Liver (tissue), 9 donors: ENCODE results near the gene CERT1. TPM values are rescaled to one million over a fixed set of nuclear protein-coding genes. Genes with fewer than 3 reads are reported as not detected.

Experiments used
- DNase-seq: peaks from one replicate; pipeline ENCODE4 v3.0.0-alpha.2; 2017; ENCODE audit warnings: low spot score
- H3K27ac ChIP-seq, 2 donors: one replicate each; pipeline ENCODE4 v1.7.0; 2013; ENCODE audit warnings: inconsistent platforms in 2 of 2, low read length in 2 of 2, control low read depth in 1 of 2, low read depth in 1 of 2, mild to moderate bottlenecking in 1 of 2
- H3K27me3 ChIP-seq, 4 donors: one replicate each; pipeline versions ENCODE4 v1.6.1 to v1.7.0; 2013; ENCODE audit warnings: low read length in 3 of 4, inconsistent platforms in 1 of 4, mild to moderate bottlenecking in 1 of 4, moderate library complexity in 1 of 4; ENCODE audit not compliant: control insufficient read depth in 4 of 4, insufficient read depth in 4 of 4
- H3K36me3 ChIP-seq, 4 donors: one replicate each; pipeline versions ENCODE4 v1.6.1 to v1.7.0; 2013; ENCODE audit warnings: low read length in 3 of 4, mild to moderate bottlenecking in 3 of 4, low read depth in 1 of 4, moderate library complexity in 1 of 4; ENCODE audit not compliant: control insufficient read depth in 4 of 4, insufficient read depth in 3 of 4
- H3K4me1 ChIP-seq, 4 donors: one replicate each; pipeline versions ENCODE4 v1.6.1 to v1.7.0; 2013; ENCODE audit warnings: low read length in 3 of 4, mild to moderate bottlenecking in 3 of 4, moderate library complexity in 1 of 4; ENCODE audit not compliant: control insufficient read depth in 4 of 4, insufficient read depth in 4 of 4
- H3K4me3 ChIP-seq, 3 donors: one replicate each; pipeline versions ENCODE4 v1.6.1 to v1.7.0; 2013; ENCODE audit warnings: low read length in 3 of 3, control low read depth in 1 of 3, low read depth in 1 of 3, mild to moderate bottlenecking in 1 of 3
- H3K9ac ChIP-seq, 2 donors: one replicate each; pipeline ENCODE4 v1.7.0; 2013; ENCODE audit warnings: low read length in 2 of 2, mild to moderate bottlenecking in 2 of 2, moderate library complexity in 2 of 2, control low read depth in 1 of 2, low read depth in 1 of 2
- H3K9me3 ChIP-seq, 4 donors: one replicate each; pipeline versions ENCODE4 v1.6.1 to v1.7.0; 2013; ENCODE audit warnings: low read length in 3 of 4; ENCODE audit not compliant: control insufficient read depth in 4 of 4
- CTCF ChIP-seq: fragments of 150-350 bp; IDR thresholded peaks from 2 replicates; pipeline ENCODE4 v1.5.1; 2017; ENCODE audit warnings: improper control_type of control experiment, low read depth, low read length; ENCODE audit not compliant: missing input control
- EGR1 ChIP-seq, 2 donors: IDR thresholded peaks; 2 replicates each; pipeline ENCODE4 v1.6.1; 2016 to 2018; ENCODE audit warnings: antibody characterized with exemption in 2 of 2, low read depth in 2 of 2
- FOXA2 ChIP-seq: IDR thresholded peaks from 2 replicates; pipeline ENCODE4 v1.6.1; 2016; ENCODE audit warnings: antibody characterized with exemption
- JUND ChIP-seq, 2 donors: IDR thresholded peaks; 2 replicates each; pipeline ENCODE4 v1.6.1; 2016; ENCODE audit warnings: antibody characterized with exemption in 2 of 2
- MAX ChIP-seq: IDR thresholded peaks from 2 replicates; pipeline ENCODE4 v1.6.1; 2016; ENCODE audit warnings: antibody characterized with exemption
- NR2F2 ChIP-seq: IDR thresholded peaks from 2 replicates; pipeline ENCODE4 v1.6.1; 2016; ENCODE audit warnings: antibody characterized with exemption
- RAD21 ChIP-seq, 2 donors: IDR thresholded peaks; 2 replicates each; pipeline ENCODE4 v1.6.1; 2016; ENCODE audit warnings: antibody characterized with exemption in 2 of 2, mild to moderate bottlenecking in 2 of 2
- SP1 ChIP-seq: IDR thresholded peaks from 2 replicates; pipeline ENCODE4 v1.6.1; 2018; ENCODE audit warnings: antibody characterized with exemption, mild to moderate bottlenecking
- TAF1 ChIP-seq: conservative IDR thresholded peaks from 2 replicates; pipeline ENCODE4 v1.6.1; 2016; ENCODE audit warnings: antibody characterized with exemption, mild to moderate bottlenecking
- WGBS: extraction: QIAGEN DNeasy Blood & Tissue Kit; methylation state at CpG from one replicate; pipeline ENCODE4 v1.1.7; 2013; 5-methylcytosine and 5-hydroxymethylcytosine counted together
- polyA plus RNA-seq, 2 donors: library from polyadenylated mRNA; stranded (reverse) in 1 of 2; unstranded in 1 of 2; fragments of 200-250 nt in 1 of 2; fragments of >200 nt in 1 of 2; fragmentation: Nextera tagmentation in 1 of 2; extraction: Ambion mirVana in 1 of 2; gene quantifications; one replicate each; pipeline versions ENCODE4 v1.2.1 to v1.2.3, GENCODE V29; 2013 to 2015
- total RNA-seq, 2 donors: library from RNA; depleted of rRNA; stranded (reverse); fragments of >200 nt; gene quantifications; one replicate each; pipeline ENCODE4 v1.2.3, GENCODE V29; 2014
- TF ChIP-seq, protein P1 (sequence below): IDR thresholded peaks from 2 replicates; pipeline ENCODE4 v1.6.1; 2016; ENCODE audit warnings: antibody characterized with exemption, mild to moderate bottlenecking
- TF ChIP-seq, protein P2 (sequence below): IDR thresholded peaks from 2 replicates; pipeline ENCODE4 v1.6.1; 2016; ENCODE audit warnings: antibody characterized with exemption
- donor health status: healthy.
- donor health status: healthy.
- donor health status: healthy.
- donor health status: healthy.
- donor health status: healthy.

Gene CERT1
- total and polyA plus RNA-seq, 4 donors = 11.4 to 25.1 (median 16.8) TPM

- TF ChIP-seq CTCF = no peak
- TF ChIP-seq FOXA2 = no peak
- TF ChIP-seq, protein P1, sequence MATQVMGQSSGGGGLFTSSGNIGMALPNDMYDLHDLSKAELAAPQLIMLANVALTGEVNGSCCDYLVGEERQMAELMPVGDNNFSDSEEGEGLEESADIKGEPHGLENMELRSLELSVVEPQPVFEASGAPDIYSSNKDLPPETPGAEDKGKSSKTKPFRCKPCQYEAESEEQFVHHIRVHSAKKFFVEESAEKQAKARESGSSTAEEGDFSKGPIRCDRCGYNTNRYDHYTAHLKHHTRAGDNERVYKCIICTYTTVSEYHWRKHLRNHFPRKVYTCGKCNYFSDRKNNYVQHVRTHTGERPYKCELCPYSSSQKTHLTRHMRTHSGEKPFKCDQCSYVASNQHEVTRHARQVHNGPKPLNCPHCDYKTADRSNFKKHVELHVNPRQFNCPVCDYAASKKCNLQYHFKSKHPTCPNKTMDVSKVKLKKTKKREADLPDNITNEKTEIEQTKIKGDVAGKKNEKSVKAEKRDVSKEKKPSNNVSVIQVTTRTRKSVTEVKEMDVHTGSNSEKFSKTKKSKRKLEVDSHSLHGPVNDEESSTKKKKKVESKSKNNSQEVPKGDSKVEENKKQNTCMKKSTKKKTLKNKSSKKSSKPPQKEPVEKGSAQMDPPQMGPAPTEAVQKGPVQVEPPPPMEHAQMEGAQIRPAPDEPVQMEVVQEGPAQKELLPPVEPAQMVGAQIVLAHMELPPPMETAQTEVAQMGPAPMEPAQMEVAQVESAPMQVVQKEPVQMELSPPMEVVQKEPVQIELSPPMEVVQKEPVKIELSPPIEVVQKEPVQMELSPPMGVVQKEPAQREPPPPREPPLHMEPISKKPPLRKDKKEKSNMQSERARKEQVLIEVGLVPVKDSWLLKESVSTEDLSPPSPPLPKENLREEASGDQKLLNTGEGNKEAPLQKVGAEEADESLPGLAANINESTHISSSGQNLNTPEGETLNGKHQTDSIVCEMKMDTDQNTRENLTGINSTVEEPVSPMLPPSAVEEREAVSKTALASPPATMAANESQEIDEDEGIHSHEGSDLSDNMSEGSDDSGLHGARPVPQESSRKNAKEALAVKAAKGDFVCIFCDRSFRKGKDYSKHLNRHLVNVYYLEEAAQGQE = no peak
Measured at GRCh38 chr5:75433814-75434506, 77.5 kb downstream of the CERT1 start (continued).

- Histone ChIP-seq H3K9ac (no peak overlapping the region), H3K4me1 (no peaks in the 10 kb centered on the region), H3K4me3 (no peak overlapping the region), H3K9me3 (no peaks in the 10 kb centered on the region), H3K27me3 (no peaks in the 10 kb centered on the region), H3K27ac (no peak overlapping the region), H3K36me3 (peaks cover 0 to 25% (median 4%) of the 10 kb centered on the region in 4 donors)
- TF ChIP-seq MAX (no peak), TAF1 (no peak), RAD21 (IDR thresholded peaks at IDR 0.05) (no peak), SP1 (no peak), JUND (IDR thresholded peaks at IDR 0.05) (no peak), CTCF (no peak), EGR1 (IDR thresholded peaks at IDR 0.05; ENCODE audit: low read depth in 2 of 2) (no peak), NR2F2 (no peak)
- TF ChIP-seq, protein P1 = no peak
- TF ChIP-seq, protein P2, sequence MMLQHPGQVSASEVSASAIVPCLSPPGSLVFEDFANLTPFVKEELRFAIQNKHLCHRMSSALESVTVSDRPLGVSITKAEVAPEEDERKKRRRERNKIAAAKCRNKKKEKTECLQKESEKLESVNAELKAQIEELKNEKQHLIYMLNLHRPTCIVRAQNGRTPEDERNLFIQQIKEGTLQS = no peak
- WGBS = 91% methylated on average over 1 of the region's 1 CpG
- DNase-seq = no peak
Measured at GRCh38 chr5:75414241-75414640, 97.2 kb downstream of the CERT1 start.
